Stimulated activated CD8-positive, alpha-beta memory T cell treated with anti-CD3 and anti-CD28 coated beads, Interleukin-12 subunit alpha, Interleukin-12 subunit beta, amount 100 ng/mL, for 4 hours (primary cell): Measurements from ENCODE around the gene B4GALT3.

Experiments used
- DNase-seq: peaks from one replicate; pipeline ENCODE4 v3.0.0-alpha.2; 2020; ENCODE audit warnings: low read depth

B4GALT3 gene

DNA sequence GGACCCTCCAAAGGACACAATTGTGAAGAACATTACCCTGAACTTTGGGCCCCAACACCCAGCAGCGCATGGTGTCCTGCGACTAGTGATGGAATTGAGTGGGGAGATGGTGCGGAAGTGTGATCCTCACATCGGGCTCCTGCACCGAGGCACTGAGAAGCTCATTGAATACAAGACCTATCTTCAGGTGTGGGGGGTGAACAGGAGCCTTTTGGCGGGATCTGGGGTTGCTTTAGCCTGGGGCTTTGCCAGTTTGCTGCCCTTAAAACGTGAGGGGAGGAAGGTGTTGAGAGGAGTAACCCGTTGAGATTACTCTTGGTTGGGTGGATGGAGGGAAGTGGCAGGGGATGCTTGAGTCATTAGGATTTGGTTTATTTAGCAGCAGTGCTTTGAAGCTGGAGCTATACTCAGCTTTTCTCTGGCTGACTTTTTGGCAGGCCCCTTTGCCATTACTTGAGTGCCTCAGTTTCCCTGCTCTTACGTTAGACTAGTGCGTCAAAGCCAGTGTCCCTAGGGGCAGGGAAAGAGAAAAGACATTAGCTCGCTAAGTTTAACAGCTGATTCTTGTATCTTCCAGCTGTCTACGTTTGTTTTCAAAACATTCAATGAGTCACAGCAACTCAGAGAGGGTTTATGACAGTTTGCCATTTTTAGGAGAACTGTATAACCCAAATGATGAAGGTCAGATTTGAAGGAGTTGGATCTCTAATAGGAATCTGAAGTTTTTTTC is 29.3 kb upstream of the B4GALT3 start:
- DNase-seq: no peak

DNA sequence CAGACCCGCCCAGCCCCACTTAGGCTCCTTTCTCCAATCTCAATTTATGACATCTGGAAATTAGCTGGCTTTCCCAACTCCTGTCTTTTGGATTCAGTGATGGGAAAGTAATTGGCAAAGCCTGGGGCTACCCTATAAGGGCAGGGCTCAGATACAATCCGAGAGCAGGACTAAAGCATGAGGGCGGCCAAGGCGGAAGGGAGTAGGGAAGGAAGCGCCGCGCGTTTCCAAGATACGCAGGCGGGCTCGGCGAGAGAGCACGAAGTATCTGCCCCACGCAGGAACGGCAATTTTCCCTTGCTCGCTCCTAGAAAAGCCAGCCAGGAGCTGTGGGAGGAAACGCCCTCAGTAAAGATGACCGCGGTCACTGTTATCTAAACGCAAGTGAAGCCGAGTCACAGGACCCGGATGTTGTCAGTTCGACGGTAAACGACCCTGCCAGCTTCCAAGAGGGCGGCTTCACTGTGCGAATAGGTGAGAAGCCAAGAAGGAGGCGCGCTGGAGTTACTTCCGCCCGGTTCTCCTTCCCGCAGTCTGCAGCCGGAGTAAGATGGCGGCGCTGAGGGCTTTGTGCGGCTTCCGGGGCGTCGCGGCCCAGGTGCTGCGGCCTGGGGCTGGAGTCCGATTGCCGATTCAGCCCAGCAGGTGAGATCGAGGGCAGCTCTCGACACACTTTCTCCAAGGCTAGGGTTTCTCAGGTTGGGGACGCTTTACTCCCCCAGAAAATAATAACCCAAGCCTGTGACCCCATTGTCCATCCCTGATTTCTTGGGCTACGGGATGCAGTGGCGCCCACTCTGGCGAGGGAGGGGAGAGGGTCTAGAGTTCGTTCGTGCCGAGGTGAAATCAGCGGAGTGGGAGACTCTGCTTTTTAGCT is 24.8 kb upstream of the B4GALT3 start, which contains the start of gene NDUFS2:
TSS of gene NDUFS2 (plus strand) at position 532 of the 877 bp plus-strand sequence. CDS start at position 551, 19 bp downstream.
- peak; percentile 89 for DNase-seq

DNA sequence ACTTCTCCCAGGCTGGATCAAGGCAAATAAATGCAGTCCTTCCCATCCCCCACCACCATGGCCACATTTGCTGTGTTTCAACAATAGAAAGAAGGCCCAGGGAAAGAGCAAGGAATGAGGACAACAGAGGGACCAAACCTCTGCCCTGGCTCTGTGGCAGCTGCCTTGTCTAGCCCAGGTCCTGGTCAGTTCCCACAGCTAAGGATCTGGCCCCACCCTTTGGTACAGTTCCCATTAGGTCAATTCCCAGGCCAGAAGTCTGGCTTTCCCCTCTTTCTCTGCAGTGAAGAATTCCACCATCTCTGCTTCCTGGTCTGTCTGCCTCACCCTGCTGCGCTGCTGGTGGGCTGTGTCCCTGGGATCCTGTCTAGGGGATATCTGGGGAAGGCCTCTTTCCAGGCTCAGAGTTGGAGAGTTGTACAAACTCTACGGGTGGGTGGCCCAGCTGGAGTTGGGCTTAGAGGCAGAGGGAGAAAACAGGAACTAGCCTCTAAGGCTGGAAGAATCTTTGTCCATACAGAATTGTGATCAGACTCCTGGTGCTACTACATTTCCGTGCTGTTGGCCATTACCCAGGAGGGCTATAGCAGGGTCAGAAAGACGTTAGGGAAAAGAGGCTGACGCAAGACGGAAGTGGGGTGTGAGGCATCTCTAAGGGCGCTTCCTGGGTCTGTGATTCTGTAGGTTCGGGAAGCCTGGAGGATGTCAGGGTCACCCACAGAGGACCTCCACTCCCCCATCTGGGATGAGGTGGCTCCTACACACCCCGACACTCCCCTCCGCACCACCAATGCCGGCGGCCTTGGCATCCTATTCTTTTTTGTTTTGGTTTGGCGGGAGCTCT is 23.9 kb upstream of the B4GALT3 start:
- no peak for DNase-seq

DNA sequence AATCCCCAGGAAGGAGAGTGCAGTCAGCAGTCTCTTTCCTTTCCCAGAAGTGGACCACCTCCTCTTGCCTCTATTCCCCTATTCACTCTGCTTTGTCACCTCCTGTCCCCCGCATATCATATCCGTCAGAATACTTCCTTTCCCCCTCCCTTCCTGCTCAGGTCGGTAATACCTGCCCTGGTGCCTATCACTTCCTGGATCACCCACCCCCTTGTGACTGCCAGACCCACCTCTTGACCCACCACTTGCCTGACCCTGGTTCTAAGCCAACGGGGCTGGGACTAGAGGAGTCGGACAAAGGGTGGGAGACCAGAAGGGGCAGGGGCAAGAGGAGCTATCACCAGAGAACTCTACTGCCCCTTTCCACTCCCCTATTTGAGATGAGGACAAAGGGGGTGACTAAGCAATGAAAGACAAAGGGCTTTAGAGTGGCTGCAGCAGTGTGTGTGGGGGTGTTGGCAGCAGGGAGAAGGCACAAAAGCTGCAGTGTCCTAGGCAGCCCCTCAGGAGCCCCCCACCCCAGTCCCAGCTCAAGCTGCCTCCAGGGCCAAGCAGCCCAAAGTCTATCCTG is 23.2 kb upstream of the B4GALT3 start:
- DNase-seq: no peak

DNA sequence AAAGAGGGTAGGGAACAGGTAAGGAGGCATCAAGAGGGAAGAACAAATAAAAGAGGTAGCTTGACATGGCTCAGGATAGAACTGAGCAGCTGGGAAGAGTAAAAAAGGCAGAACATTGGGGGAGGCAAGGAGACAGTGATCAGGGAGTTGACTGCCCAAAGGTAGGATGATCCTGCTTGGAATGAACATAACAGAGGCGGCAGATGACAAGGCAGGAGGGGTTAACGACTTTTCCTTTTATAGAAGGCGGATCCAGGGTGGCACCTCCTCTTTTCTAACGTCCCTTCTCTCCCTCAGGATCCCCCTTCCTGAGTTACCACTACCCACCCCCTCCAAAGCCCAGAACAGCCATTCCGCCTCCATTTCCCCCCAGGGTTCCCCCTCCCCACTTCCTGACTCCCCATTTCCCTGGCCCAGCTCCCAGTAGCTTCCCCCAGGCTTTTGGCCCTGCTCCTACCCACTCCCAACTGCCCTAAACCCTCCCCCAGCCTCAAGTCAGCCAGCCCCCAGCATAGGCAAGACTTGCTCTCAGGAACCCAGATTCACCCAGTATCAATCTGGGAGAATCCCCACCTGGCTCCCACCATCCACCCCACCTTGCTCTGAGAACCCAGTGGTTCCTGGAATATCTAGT is 22.3 kb upstream of the B4GALT3 start:
- DNase-seq: no peak

DNA sequence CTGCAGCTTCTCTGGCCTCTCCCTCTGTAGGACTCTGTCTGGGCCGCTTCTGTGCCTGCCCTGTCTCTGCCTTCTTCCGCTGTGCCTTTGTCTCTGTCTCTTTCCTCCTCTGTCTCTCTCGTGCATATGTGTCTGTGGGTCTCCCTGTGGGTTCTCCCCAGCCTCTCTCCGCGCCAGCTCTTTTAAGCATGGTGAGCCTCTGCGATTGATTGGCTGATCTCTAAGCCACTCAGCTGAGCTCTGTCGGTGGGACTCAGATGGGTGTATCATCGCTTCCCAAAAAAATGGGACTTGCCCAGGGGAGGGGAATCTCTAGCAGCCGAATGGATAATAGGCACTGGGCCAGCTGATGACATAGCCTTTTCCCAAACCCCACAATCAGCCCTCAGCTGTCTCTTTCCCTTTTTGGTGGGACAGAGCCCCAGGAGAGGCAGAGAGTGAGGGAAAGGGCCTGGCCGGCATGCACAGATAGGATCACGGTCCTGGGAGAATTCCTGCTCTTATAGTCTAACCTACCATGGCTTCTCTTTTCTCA is 21.7 kb upstream of the B4GALT3 start, which contains the start of gene ADAMTS4:
TSS of gene ADAMTS4 (minus strand) at position 158 of the 535 bp plus-strand sequence. CDS start 427 bp downstream, outside the sequence.
- no peak for DNase-seq

- DNase-seq: no peak
Observed at GRCh38 chr1:161198194-161198896, 21.0 kb upstream of the B4GALT3 start.

DNA sequence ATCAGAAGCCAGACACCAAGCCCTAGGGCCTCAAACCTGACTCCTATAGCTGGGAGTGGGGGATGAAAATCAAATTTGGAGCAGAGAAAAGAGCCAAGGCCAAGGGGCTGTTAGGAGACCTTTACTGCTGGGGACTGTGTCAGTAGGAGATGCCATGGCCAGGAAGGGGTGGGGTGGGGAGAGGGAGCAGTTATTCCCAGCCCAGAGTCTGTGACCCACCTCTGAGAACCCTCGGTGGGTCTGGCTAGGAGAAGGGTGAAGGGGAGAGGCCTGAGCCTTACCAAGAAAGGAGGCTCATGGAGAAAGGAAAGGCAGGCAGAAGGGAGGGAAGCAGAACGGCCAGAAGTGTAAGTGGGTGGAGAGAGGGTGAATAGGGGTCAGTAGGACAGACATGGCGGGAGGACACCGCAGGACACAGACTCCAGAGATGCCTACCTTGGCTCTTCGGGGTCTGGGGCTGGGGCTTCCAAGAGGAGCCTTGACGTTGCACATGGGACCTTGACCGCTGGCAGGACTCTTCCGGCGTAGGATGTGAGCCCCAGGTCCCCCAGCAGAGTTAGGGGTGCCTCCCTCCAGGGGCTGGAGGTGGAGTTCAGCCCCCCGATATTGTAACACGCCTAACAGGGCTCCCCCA is 20.4 kb upstream of the B4GALT3 start:
- DNase-seq: no peak

- no peak for DNase-seq
Observed at GRCh38 chr1:161196521-161197451, 19.5 kb upstream of the B4GALT3 start.

DNA sequence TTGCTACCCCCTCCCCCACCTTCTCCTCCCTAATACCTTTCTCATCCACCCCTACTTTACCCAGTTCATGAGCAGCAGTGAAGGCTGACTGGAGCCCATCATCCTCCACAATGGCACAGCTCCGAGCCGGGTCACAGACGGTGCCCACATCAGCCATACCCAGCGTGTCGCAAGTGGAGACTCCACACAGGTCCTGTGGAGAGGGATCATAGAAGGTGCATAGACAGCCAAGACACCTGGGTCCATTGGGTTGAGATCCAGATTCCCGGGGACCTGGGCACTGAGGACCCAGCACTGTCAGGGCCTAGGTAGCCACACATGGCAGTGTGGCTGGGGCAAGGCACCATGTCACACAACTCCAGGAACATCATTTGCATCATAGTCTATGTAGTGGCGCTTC is 18.8 kb upstream of the B4GALT3 start:
- no peak for DNase-seq

- DNase-seq: no peak
Observed at GRCh38 chr1:161195171-161195570, 17.9 kb upstream of the B4GALT3 start.

- no peak for DNase-seq
Observed at GRCh38 chr1:161193561-161194235, 16.4 kb upstream of the B4GALT3 start.

GRCh38 chr1:161192476-161193465 is 15.5 kb upstream of the B4GALT3 start:
- DNase-seq: no peak

DNA sequence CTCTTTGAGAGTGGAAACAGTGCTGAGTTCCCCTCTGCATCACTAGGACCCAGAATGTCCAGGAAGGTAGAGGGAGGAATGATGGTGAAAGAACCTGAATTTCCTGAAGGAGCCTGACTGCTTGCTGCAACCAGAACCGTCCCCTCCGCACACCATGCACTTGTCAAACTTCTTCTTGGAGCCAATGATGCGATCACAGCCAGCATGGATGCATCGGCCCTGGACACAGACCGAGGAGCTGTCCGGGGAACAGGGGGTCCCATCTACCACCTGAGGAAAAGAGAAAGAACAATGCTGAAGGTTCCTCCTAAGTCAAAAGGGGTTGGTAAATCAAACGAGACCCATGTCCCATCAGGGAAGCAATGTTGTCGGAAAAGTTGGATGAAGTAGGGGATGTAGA is 14.7 kb upstream of the B4GALT3 start:
- no peak for DNase-seq

GRCh38 chr1:161190962-161191521 is 13.7 kb upstream of the B4GALT3 start:
- DNase-seq: no peak

GRCh38 chr1:161189036-161189435 is 11.7 kb upstream of the B4GALT3 start:
- no peak for DNase-seq

DNA sequence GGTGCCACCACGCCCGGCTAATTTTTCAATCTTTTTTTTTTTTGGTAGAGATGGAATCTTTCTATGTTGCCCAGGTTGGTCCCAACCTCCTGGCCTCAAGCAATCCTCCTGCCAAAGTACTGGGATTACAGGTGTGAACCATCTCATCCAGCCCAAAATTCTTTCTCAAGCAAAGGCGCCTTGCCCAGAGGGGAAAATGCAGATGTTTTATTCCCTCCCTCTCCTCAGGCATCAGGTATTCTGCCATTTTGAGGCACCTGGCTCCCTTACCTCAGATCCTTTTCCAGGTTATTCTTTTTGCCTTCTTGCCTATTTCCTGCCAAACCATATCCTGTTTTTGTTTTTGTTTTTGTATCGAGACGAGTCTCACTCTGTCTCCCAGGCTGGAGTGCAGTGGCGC is 11.1 kb upstream of the B4GALT3 start:
- DNase-seq: no peak
